ENCODE data around the gene FAM174C. TPM values are rescaled to one million over a fixed set of nuclear protein-coding genes. Genes with fewer than 3 reads are reported as not detected.

FAM174C gene
- total RNA-seq, 1 experiment from 2014 or later = 85.2 TPM

DNA sequence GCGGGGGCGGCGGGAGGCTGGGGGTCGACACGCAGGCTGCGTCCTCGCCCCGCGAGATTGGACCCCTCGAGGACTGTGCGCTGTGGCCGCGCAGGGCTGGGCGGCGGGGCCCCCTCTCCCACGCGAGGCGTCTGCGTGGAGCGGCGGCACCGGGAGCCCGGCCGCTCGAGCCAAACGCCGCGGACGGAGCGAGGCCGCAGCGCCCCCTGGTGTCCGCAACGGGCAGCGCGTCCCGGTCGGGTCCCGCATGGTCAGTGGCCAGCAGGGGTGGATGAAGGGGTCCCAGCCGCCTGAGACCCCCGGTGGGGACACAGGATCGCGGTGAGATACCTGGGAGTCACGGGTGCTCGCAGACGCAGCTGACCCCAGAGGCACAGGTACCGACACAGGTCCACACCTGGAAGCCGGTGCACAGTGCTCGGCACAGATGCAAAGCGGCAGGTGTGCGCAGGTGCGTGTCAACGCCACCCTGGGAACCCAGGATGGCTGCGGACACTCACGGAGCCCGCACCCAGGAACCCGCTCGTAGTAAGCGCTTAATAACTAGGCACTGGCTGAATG is 8.3 kb upstream of the FAM174C start:
- Mint-ChIP-seq H3K27ac (ENCODE audit: low read depth, unreplicated experiment) (no peak overlapping the region), H3K4me1 (ENCODE audit: insufficient read depth, unreplicated experiment) (peaks cover 38% of the 10 kb centered on the region), H3K9me3 (ENCODE audit: unreplicated experiment) (no peaks in the 10 kb centered on the region), H3K4me3 (ENCODE audit: unreplicated experiment) (peak overlapping the region; percentile 70), H3K27me3 (ENCODE audit: insufficient read depth, unreplicated experiment) (no peaks in the 10 kb centered on the region), H3K36me3 (ENCODE audit: insufficient read depth, unreplicated experiment) (peaks cover 38% of the 10 kb centered on the region)
- DNase-seq (ENCODE audit: unreplicated experiment) = peak; percentile 56
- POLR2A ChIA-PET = interaction anchor here (0.7 to 6.2 kb wide), 17 partner anchors 8 to 227 kb away, joined by 3 to 240 read pairs (median 7); partner anchors contain the start of genes ABCA7, ATP5F1D, FAM174C and GPX4
- BruUV-seq (replicated peaks) = no TSS peak
- intact Hi-C loops (cut with micrococcal nuclease) = loop anchor here (1.0 kb wide), 2 partner anchors 18 to 23 kb away; no protein-coding TSS in a partner anchor
- TF ChIP-seq, protein P1, sequence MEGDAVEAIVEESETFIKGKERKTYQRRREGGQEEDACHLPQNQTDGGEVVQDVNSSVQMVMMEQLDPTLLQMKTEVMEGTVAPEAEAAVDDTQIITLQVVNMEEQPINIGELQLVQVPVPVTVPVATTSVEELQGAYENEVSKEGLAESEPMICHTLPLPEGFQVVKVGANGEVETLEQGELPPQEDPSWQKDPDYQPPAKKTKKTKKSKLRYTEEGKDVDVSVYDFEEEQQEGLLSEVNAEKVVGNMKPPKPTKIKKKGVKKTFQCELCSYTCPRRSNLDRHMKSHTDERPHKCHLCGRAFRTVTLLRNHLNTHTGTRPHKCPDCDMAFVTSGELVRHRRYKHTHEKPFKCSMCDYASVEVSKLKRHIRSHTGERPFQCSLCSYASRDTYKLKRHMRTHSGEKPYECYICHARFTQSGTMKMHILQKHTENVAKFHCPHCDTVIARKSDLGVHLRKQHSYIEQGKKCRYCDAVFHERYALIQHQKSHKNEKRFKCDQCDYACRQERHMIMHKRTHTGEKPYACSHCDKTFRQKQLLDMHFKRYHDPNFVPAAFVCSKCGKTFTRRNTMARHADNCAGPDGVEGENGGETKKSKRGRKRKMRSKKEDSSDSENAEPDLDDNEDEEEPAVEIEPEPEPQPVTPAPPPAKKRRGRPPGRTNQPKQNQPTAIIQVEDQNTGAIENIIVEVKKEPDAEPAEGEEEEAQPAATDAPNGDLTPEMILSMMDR (IDR thresholded peaks at IDR 0.05; ENCODE audit: unreplicated experiment) = peak; percentile 94
- CTCF ChIA-PET = interaction anchor here (0.6 to 4.9 kb wide), 10 partner anchors 10 to 1955 kb away, joined by 3 to 144 read pairs (median 4); partner anchors contain the start of gene ATP5F1D

DNA sequence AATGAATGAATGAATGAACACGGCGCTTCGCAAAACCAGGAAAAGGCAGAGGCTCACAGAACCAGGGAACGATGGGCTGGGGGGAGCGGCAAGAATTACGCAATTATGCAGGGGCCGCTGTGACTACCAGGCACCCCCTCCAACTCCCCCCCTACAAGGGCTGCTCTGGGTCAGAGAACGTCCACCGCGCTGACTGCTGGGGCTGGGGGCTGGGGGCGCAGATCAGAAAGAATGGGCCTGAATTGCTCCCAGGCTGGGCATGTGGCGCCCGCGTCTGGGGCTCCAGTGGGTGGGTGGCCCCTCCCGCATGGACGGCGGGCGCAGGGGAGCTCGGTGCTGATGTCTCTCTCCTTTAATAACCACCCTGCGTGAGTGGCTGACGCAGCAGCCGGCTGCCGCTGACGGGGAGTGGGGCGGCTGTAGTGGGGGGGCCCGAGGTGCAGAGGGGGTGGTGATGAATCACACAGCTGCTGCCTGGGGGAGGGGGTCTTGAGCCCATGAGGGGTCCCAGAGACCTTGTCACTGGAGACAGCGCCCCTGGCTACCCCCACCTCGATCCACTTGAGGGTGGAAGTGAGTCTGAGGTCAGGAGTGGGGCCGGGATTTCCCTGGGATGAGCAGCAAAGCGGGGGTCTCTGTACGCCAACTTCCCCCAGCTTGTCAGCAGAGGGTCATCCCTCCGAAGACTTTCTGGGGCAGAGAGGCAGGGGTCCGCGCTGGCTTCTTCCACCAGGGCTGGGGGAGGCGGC is 7.7 kb upstream of the FAM174C start:
- intact Hi-C loops (cut with micrococcal nuclease) = no loop called here
- TF ChIP-seq, protein P1 (IDR thresholded peaks at IDR 0.05; ENCODE audit: unreplicated experiment) = no peak
- no peak overlapping the region for H3K27ac Mint-ChIP-seq (ENCODE audit: low read depth, unreplicated experiment)

DNA sequence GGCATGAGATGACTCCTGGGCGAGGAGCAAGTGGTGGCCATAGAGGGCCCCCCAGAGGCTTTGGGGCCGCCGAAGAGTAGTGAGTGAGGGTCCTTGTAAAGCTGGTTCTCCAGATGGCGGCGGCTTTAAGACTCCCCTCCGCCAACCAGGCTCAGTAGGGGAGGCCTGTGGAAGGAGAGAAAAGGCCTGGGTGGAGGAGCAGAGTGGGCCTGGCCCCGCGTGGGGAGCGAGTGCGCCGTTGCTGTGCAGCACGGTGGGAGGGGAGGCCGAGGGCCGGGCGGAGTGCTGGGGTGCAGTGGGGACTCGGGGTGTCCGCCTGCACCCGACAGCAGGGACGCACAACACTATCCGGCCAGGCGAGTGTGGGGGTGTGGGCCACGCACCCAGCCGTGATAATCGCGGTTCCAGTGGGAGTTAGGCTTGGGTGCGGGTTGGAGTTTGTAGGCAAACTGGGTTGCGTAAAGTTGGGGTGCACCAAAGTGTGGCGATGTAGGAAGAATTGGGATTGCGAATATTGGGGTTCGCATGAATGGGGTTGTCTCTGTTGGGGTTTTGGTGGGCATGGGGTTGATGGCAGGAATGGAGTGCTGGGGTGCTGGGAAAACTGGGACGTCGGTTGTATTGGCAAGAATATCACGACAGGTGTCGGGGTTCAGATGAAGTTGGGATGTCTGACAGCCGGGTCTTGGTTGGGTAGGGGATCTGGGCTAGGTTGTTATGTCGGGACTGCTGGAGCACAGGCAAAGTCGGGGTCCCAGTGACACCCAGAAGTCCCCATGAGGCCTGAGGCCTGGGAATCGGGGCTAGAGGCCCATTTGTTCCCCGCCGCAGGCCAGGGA is 6.9 kb upstream of the FAM174C start:
- H3K4me1 Mint-ChIP-seq (ENCODE audit: insufficient read depth, unreplicated experiment) = peaks cover 24% of the 10 kb centered on the region
- CTCF ChIA-PET = interaction anchor here (0.5 to 4.9 kb wide), 5 partner anchors 23 to 168 kb away, joined by 3 to 144 read pairs (median 3); partner anchors contain the start of gene ATP5F1D
- no peak for DNase-seq (ENCODE audit: unreplicated experiment)
- H3K36me3 Mint-ChIP-seq (ENCODE audit: insufficient read depth, unreplicated experiment) = peaks cover 53% of the 10 kb centered on the region
- H3K27me3 Mint-ChIP-seq (ENCODE audit: insufficient read depth, unreplicated experiment) = no peaks in the 10 kb centered on the region
- BruUV-seq (replicated peaks) = no TSS peak
- peak overlapping the region; percentile 89 for H3K27ac Mint-ChIP-seq (ENCODE audit: low read depth, unreplicated experiment)
- peak overlapping the region; percentile 84 for H3K4me3 Mint-ChIP-seq (ENCODE audit: unreplicated experiment)
- POLR2A ChIA-PET = interaction anchor here (0.6 to 6.2 kb wide), 35 partner anchors 8 to 1097 kb away, joined by 3 to 240 read pairs (median 5); partner anchors contain the start of genes ARHGAP45, ATP5F1D, MED16 and NDUFS7
- TF ChIP-seq, protein P1 (IDR thresholded peaks at IDR 0.05; ENCODE audit: unreplicated experiment) = no peak
- H3K9me3 Mint-ChIP-seq (ENCODE audit: unreplicated experiment) = no peaks in the 10 kb centered on the region
- intact Hi-C loops (cut with micrococcal nuclease) = no loop called here

More for the DNA sequence above, 7.7 kb upstream of the FAM174C start:
- no TSS peak for BruUV-seq (replicated peaks)
- H3K27me3 Mint-ChIP-seq (ENCODE audit: insufficient read depth, unreplicated experiment) = no peaks in the 10 kb centered on the region
- CTCF ChIA-PET = interaction anchor here (0.5 to 4.9 kb wide), 7 partner anchors 11 to 167 kb away, joined by 3 to 144 read pairs (median 11); partner anchors contain the start of gene ATP5F1D
- POLR2A ChIA-PET = interaction anchor here (1.5 to 6.2 kb wide), 5 partner anchors 7 to 52 kb away, joined by 7 to 240 read pairs (median 21); partner anchors contain the start of genes ATP5F1D and FAM174C
- peaks cover 45% of the 10 kb centered on the region for H3K36me3 Mint-ChIP-seq (ENCODE audit: insufficient read depth, unreplicated experiment)
- H3K4me3 Mint-ChIP-seq (ENCODE audit: unreplicated experiment) = peak overlapping the region; percentile 70
- no peak for DNase-seq (ENCODE audit: unreplicated experiment)
- H3K4me1 Mint-ChIP-seq (ENCODE audit: insufficient read depth, unreplicated experiment) = peaks cover 31% of the 10 kb centered on the region
- no peaks in the 10 kb centered on the region for H3K9me3 Mint-ChIP-seq (ENCODE audit: unreplicated experiment)
